ENCODE results near the gene WWOX.

DNA sequence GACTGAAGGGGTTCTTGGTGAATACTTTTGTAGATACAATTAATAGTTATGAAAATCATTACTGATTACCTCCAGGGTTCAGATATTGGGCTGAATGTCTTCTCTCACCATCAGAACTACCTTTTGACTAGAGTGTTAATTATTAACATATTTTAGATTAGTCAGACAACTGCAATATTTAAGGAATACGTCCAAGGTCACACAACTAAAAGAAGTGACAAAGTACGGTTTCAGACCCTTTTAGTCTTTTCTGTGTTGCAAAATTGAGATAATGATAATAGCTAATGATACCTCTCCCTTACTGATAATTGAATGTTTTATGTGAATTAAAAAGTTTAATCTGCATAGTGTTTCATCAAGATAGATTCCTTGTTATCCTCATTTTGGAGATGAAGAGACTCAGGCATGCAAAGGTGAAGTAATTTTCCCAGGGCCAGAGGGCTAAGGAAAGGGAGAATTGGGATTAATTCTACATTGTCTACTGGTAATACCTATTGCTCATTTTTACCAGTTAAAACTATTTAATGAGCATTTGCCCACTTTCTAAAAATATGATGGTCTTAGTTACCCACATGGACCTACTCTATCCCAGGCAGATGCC is 107.3 kb downstream of the WWOX start:
- TF ChIP-seq, protein P1, sequence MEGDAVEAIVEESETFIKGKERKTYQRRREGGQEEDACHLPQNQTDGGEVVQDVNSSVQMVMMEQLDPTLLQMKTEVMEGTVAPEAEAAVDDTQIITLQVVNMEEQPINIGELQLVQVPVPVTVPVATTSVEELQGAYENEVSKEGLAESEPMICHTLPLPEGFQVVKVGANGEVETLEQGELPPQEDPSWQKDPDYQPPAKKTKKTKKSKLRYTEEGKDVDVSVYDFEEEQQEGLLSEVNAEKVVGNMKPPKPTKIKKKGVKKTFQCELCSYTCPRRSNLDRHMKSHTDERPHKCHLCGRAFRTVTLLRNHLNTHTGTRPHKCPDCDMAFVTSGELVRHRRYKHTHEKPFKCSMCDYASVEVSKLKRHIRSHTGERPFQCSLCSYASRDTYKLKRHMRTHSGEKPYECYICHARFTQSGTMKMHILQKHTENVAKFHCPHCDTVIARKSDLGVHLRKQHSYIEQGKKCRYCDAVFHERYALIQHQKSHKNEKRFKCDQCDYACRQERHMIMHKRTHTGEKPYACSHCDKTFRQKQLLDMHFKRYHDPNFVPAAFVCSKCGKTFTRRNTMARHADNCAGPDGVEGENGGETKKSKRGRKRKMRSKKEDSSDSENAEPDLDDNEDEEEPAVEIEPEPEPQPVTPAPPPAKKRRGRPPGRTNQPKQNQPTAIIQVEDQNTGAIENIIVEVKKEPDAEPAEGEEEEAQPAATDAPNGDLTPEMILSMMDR (IDR thresholded peaks at IDR 0.05): no peak
- TF ChIP-seq POLR2A (IDR thresholded peaks at IDR 0.05): no peak

All from thyroid gland (tissue), 4 donors.